Islet precursor cell (in vitro differentiated cells): ENCODE data around the gene CHMP3.
"Not testable (repeated sequence)": the region's sequence is repeated elsewhere in the genome, so short reads cannot be mapped to it uniquely, and the experiment has no call there.

Experiments
- DNase-seq: peaks from one replicate; pipeline ENCODE4 v3.0.0-alpha.2; 2018

Gene CHMP3

GRCh38 chr2:86562922-86563649 is at the start of gene CHMP3:
Gene CHMP3, minus strand, starts transcription at chr2:86563443. Its CDS starts 95 bp downstream, at chr2:86563348.
- peak; percentile 98 for DNase-seq

- DNase-seq: no peak
Observed at GRCh38 chr2:86610871-86611270, 47.6 kb upstream of the CHMP3 start.

GRCh38 chr2:86608832-86609410 is 45.7 kb upstream of the CHMP3 start:
- DNase-seq: no peak

GRCh38 chr2:86603905-86604304 is 40.7 kb upstream of the CHMP3 start:
- no peak for DNase-seq

GRCh38 chr2:86598966-86599365 is 35.7 kb upstream of the CHMP3 start:
- no peak for DNase-seq

GRCh38 chr2:86596118-86596517 is 32.9 kb upstream of the CHMP3 start:
- DNase-seq: no peak

- no peak for DNase-seq
Observed at GRCh38 chr2:86593266-86593665, 30.0 kb upstream of the CHMP3 start.

- DNase-seq: no peak
Observed at GRCh38 chr2:86592547-86593230, 29.4 kb upstream of the CHMP3 start.

- not testable (repeated sequence) for DNase-seq
Observed at GRCh38 chr2:86589701-86590100, 26.5 kb upstream of the CHMP3 start.

GRCh38 chr2:86584151-86584913 is 21.1 kb upstream of the CHMP3 start:
- DNase-seq: no peak

- no peak for DNase-seq
Observed at GRCh38 chr2:86580560-86580959, 17.3 kb upstream of the CHMP3 start.

- DNase-seq: no peak
Observed at GRCh38 chr2:86577817-86578456, 14.7 kb upstream of the CHMP3 start.

GRCh38 chr2:86570059-86570458 is 6.8 kb upstream of the CHMP3 start:
- no peak for DNase-seq

- DNase-seq: no peak
Observed at GRCh38 chr2:86566821-86567190, 3.6 kb upstream of the CHMP3 start.

GRCh38 chr2:86566158-86566820 is 3.0 kb upstream of the CHMP3 start:
- no peak for DNase-seq

GRCh38 chr2:86563650-86564061 is 413 bp upstream of the CHMP3 start:
- no peak for DNase-seq

- no peak for DNase-seq
Observed at GRCh38 chr2:86562485-86562921, 740 bp downstream of the CHMP3 start.

- DNase-seq: no peak
Observed at GRCh38 chr2:86557836-86558235, 5.4 kb downstream of the CHMP3 start.

GRCh38 chr2:86556508-86556907 is 6.7 kb downstream of the CHMP3 start:
- DNase-seq: peak; percentile 56

GRCh38 chr2:86552889-86553288 is 10.4 kb downstream of the CHMP3 start:
- DNase-seq: no peak

GRCh38 chr2:86549963-86550725 is 13.1 kb downstream of the CHMP3 start:
- not testable (repeated sequence) for DNase-seq
